ENCODE measurements around the gene OPN1SW.

GRCh38 chr7:128727239-128727638, 48.4 kb downstream of the OPN1SW start:
- TF ChIP-seq POLR2A (IDR thresholded peaks at IDR 0.05; ENCODE audit: low read length), result no peak
- no peak for TF ChIP-seq GATA1 (IDR thresholded peaks at IDR 0.05; ENCODE audit: low read depth, low read length)
